Colonic mucosa (tissue), 4 donors: ENCODE results near the gene DPY19L1. TPM values are rescaled to one million over a fixed set of nuclear protein-coding genes. Genes with fewer than 3 reads are reported as not detected.
"Not testable (repeated sequence)": the region's sequence is repeated elsewhere in the genome, so short reads cannot be mapped to it uniquely, and the experiment has no call there.

Experiments
- DNase-seq: peaks from one replicate; pipeline ENCODE4 v3.0.0-alpha.2; 2020
- H3K27ac ChIP-seq: fragments of 200-600 bp; one replicate; pipeline ENCODE4 v1.8.0; 2021
- H3K27me3 ChIP-seq: fragments of 200-600 bp; one replicate; pipeline ENCODE4 v1.8.0; 2021
- H3K36me3 ChIP-seq: fragments of 200-600 bp; one replicate; pipeline ENCODE4 v1.8.0; 2021
- H3K4me1 ChIP-seq: fragments of 200-600 bp; one replicate; pipeline ENCODE4 v1.8.0; 2021; ENCODE audit warnings: mild to moderate bottlenecking
- H3K4me3 ChIP-seq: fragments of 200-600 bp; one replicate; pipeline ENCODE4 v1.8.0; 2021
- H3K9ac ChIP-seq, 2 donors: one replicate each; pipeline ENCODE4 v1.7.0; 2013; ENCODE audit warnings: control low read depth in 2 of 2, low read depth in 2 of 2, low read length in 2 of 2
- H3K9me3 ChIP-seq: fragments of 200-600 bp; one replicate; pipeline ENCODE4 v1.8.0; 2021
- CTCF ChIP-seq: fragments of 200-600 bp; IDR thresholded peaks from one replicate; pipeline ENCODE4 v1.8.0; 2022; ENCODE audit warnings: antibody characterized with exemption, mild to moderate bottlenecking
- intact Hi-C: fragments of 100-400 bp; cut with DNase I; formaldehyde crosslinking; loops from one replicate; pipeline ENCODE4 v1.14.1; 2022
- total RNA-seq, 2 donors: library from RNA; stranded (reverse); fragmentation: NEBNext Ultra II Directional in 1 of 2; extraction: Animal tissue kit (Norgen Biotek cat#: 25700) in 1 of 2; gene quantifications; one replicate each; pipeline ENCODE4 v1.2.1, GENCODE V29; 2021
- donor health status: healthy.
- donor health status: DM: no; HTN: no; CAD: no.
- donor health status: DM: no; HTN: no; CAD: no.

Gene DPY19L1
- total RNA-seq, 2 donors from 2014 or later = 21.9 to 26.2 TPM

DNA sequence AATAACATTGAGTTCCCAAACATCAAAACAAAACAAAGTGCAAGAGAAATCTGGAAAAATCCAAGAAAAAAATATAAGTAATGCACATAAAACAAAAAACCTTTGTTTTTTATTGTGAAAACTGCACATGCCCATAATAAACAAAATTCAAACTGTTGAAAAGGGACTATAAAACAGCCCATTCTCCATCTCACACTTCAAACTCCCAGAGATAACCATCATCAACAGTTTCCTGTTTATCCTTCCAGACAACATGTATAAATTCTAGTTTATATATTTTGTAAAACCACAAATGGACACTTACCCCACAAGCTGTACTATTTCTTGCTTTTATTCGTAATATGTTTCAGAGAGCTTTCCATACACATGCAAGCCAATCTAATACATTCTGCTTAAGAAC lies 79.3 kb downstream of the DPY19L1 start:
- TF ChIP-seq CTCF = no peak
- H3K9me3 ChIP-seq = no peaks in the 10 kb centered on the region
- H3K27ac ChIP-seq = no peak overlapping the region
- H3K36me3 ChIP-seq = no peaks in the 10 kb centered on the region
- no peaks in the 10 kb centered on the region for H3K4me1 ChIP-seq
- H3K9ac ChIP-seq = no peak overlapping the region
- intact Hi-C loops = no loop called here
- no peaks in the 10 kb centered on the region for H3K27me3 ChIP-seq
- DNase-seq = no peak
- H3K4me3 ChIP-seq = no peak overlapping the region

DNA sequence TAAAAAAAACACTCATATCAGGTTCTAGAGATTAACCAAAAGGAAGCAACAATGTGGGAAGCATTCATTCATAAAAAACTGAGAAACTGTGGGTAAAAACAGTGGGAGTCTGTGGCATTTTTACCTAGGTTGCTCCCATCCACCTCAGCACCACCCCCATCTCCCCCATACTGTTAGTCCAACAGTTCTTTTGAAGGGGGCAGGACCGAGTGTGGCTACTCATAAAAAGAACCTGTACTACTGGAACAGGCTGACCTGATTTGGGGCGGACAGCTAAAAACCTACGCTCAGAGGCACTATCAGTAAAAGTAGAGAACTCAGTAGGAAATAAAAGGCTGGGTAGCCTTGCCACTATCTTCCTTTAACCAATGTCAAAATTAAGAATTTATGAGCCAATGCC lies 84.5 kb downstream of the DPY19L1 start:
- Histone ChIP-seq H3K4me1 (no peaks in the 10 kb centered on the region), H3K27ac (no peak overlapping the region), H3K9ac (no peak overlapping the region), H3K36me3 (no peaks in the 10 kb centered on the region), H3K4me3 (no peak overlapping the region), H3K9me3 (no peaks in the 10 kb centered on the region), H3K27me3 (no peaks in the 10 kb centered on the region)
- no peak for TF ChIP-seq CTCF
- DNase-seq = no peak
- intact Hi-C loops = no loop called here

- H3K9ac ChIP-seq = no peak overlapping the region
- no peak overlapping the region for H3K27ac ChIP-seq
- TF ChIP-seq CTCF = no peak
- no peaks in the 10 kb centered on the region for H3K27me3 ChIP-seq
- no peaks in the 10 kb centered on the region for H3K36me3 ChIP-seq
- intact Hi-C loops = no loop called here
- no peak for DNase-seq
- no peaks in the 10 kb centered on the region for H3K9me3 ChIP-seq
- H3K4me3 ChIP-seq = no peak overlapping the region
- H3K4me1 ChIP-seq = no peaks in the 10 kb centered on the region
Observed at GRCh38 chr7:34949361-34949760, 87.9 kb downstream of the DPY19L1 start.

- H3K4me3 ChIP-seq, DNase-seq, H3K27ac ChIP-seq, H3K27me3 ChIP-seq, H3K36me3 ChIP-seq, H3K4me1 ChIP-seq, intact Hi-C loops, H3K9me3 ChIP-seq, H3K9ac ChIP-seq: not testable (repeated sequence)
Observed at GRCh38 chr7:34947427-34947826, 89.9 kb downstream of the DPY19L1 start.

GRCh38 chr7:34946486-34946885 lies 90.8 kb downstream of the DPY19L1 start:
- DNase-seq = no peak
- H3K27ac ChIP-seq = no peak overlapping the region
- H3K9me3 ChIP-seq = no peaks in the 10 kb centered on the region
- no peaks in the 10 kb centered on the region for H3K27me3 ChIP-seq
- no peak for TF ChIP-seq CTCF
- H3K4me3 ChIP-seq = no peak overlapping the region
- no peaks in the 10 kb centered on the region for H3K4me1 ChIP-seq
- no peaks in the 10 kb centered on the region for H3K36me3 ChIP-seq
- intact Hi-C loops = no loop called here
- H3K9ac ChIP-seq = no peak overlapping the region

DNA sequence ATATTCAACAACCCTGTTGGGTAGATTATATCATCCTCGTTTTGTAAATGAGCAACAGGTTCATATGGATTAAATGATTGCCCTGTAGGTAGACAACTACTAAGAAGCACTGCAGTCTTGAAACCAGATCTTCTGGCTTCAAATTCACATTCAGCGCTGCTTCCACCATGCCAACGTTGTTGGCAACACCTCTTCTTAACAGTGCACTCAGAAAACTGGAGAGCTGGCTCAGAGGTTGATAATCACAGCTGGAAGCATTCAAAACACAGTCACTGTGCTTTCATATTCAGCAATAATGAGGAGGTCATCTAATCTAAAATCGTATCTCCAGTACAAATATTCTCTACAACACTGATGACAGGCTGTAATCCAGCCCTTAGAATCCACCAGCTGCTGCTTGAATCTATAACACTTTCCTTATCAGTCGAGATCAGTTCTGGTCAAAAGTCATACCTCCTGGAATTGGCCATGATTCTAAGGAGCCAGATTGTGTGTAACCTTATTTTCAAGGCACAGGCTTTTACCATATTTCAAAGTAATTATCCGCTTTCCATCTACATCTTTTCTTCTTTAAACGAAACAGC lies 91.3 kb downstream of the DPY19L1 start:
- H3K4me1 ChIP-seq, intact Hi-C loops, H3K36me3 ChIP-seq, DNase-seq, H3K27ac ChIP-seq, H3K4me3 ChIP-seq, H3K9ac ChIP-seq, H3K27me3 ChIP-seq, H3K9me3 ChIP-seq: not testable (repeated sequence)

DNA sequence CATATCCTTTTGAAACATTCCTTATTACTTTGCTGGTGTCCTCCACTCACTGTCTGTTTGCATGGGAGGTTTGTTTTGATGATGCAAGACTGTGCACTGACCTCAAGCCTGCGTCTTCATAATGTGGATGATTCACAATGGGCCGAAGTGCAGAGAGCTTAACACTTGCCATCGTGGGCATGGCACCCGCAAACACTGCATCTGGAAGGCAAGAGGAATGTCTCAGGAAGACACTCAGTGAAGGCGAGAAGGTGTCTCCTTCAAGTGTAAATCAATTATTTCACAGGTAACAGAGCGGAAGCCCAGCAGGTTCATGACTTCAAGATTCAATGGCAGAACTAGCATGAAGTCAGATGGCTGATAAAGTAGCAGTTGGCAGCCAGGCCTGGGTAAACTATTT lies 98.1 kb downstream of the DPY19L1 start:
- no peak for DNase-seq
- H3K36me3 ChIP-seq = no peaks in the 10 kb centered on the region
- H3K4me1 ChIP-seq = no peaks in the 10 kb centered on the region
- H3K27me3 ChIP-seq = no peaks in the 10 kb centered on the region
- no peak overlapping the region for H3K4me3 ChIP-seq
- H3K9ac ChIP-seq = no peak overlapping the region
- intact Hi-C loops = no loop called here
- no peak overlapping the region for H3K27ac ChIP-seq
- no peaks in the 10 kb centered on the region for H3K9me3 ChIP-seq
- no peak for TF ChIP-seq CTCF

- DNase-seq, H3K27ac ChIP-seq, H3K27me3 ChIP-seq, H3K9me3 ChIP-seq, intact Hi-C loops, H3K4me1 ChIP-seq, H3K4me3 ChIP-seq, H3K9ac ChIP-seq, H3K36me3 ChIP-seq: not testable (repeated sequence)
Observed at GRCh38 chr7:34935735-34936165, 101.5 kb downstream of the DPY19L1 start.
